AG08396 (cell line): ENCODE data around the gene AGBL4.

Source experiments
- DNase-seq: peaks from one replicate; pipeline ENCODE4 v3.0.0; 2012; ENCODE audit warnings: low spot score, mixed read lengths

The AGBL4 gene

DNA sequence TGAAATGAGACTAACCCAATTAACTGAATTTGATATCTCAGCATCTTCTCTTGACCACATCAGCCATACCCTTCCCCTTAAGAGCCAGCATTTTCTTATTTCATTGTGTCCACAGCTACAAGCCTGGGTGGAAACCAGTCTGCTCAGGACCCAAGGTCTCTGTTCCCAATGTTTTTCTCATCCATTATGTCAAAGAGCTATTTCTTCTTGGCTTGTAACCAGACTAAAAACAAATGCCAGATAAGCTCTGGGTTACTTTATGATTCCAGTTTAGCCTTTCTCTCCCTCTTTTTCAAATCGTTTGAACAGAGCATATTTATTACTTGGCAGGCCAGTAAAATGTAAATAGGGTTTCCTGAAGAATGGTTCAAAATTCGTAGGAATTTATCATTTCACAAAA is 1442.5 kb downstream of the AGBL4 start:
- no peak for DNase-seq

DNA sequence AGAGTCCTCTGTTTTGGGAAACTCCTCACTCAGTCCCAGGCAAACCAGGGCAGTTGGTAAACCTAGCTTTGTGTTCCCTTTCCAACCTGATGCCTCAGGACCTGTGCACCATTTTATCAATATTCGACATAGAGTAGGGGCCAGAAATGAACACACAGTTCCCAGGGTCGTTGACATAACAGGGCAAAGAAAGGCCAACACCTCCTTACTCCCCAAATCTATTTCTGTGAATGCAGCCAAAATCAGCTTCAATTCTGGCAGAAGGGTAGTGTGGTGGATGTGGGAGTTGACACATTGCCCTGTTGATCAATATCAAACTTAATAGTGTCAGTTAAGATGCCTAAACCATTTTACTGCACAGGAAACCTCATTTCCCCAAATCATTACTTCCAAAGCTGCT is 1447.2 kb downstream of the AGBL4 start:
- no peak for DNase-seq

DNA sequence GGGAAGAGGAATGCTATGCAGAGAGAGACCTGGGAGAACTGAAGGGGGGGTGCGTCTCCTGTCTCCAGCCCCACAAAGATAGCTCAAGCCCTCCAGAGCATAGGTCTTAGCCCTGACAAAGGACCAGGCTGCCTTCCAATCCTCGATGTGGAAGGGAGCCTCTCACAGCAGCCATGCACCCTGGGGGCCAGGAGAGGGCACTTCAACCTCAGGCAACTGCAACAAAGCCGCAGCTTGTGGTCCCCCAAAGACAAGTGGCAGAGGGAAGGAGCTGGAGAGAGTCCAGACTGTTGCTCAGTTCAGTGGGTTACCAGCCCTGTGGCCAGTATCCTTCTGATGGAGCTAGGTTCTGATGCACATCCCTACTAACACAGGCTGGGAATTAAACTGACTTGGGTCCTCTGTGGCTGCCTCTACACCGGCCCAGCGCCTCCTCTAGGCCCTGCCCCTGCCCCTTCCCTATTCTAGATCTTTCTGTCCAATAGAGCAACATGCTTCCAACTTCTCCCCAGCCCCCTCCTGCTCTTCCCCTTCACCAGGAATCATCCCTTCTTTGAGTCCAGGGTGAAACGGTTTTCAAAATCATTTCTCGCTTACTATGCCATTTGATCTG is 1451.0 kb downstream of the AGBL4 start:
- peak; percentile 20 for DNase-seq

GRCh38 chr1:48572134-48572533 is 1451.6 kb downstream of the AGBL4 start:
- no peak for DNase-seq

DNA sequence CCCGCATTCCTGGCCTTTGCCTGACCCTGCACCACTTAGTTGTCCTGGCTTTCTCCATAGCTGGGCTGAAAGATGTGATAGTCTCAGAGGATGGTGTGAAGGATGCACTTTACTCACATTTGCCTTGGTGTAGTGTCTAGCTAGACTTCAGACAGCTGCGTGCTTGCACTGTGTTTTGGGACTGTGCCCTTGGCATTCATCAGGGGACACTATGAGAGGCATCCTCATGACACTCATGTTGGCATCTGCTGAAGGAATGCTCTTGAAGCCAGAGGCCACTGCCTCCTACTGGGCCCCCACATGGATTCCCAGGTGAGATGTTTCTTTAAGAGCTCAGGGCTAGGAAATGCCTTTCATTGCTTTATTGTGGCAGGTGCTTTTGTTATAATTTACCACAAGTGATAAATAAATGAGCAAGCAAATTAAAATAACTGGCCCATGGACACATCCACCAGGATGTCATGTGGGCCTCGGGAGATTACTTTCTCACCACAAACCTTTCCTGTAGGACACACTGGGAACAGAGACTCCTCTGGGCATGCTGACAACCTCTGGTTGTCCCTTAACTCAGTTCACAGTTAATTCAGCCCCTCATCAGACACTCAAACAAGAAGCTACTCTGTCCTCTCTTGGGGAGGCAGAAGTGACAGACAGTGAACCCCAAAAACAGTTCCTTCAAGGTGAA is 1452.3 kb downstream of the AGBL4 start:
- DNase-seq: no peak

DNA sequence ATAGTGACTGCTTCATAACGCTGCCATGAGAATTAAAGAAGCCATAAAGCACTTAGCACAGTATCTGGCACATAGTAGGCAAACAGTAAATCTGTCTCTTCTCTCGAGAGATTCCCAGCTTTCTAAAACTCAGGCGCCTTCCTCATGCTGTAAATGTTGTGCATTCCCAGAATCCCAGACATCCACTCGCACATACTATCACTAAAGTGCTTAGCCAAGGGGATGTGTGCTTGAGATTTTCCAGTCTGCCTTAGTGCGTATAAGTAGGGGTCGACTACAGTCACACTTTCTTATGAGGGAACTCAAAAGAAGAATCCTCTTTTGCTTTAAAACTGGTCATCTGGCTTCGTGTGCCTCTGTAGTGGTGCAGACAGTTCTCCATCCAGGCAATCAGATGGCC is 1453.2 kb downstream of the AGBL4 start:
- DNase-seq: no peak

GRCh38 chr1:48568501-48568900 is 1455.3 kb downstream of the AGBL4 start:
- DNase-seq: no peak

GRCh38 chr1:48566492-48566891 is 1457.3 kb downstream of the AGBL4 start:
- no peak for DNase-seq

DNA sequence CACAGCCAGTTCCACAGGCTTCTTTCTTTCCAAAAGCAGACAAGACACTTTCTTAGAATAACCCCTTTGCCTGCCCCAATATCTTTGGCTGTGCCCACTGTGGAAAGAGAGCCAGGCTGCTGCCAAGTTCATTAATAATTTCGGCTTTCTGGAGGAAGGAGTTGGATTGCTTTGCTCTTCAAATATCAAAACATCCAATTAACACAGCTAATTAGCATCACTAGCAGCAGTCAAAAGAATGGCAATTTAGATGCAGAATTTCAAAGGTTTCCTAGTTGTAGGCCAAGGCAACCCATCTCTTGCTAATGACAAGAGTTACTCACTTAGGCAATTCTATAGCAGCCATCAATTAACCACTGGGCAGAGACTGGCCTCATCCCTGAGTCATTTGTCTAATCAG is 1460.7 kb downstream of the AGBL4 start:
- no peak for DNase-seq

DNA sequence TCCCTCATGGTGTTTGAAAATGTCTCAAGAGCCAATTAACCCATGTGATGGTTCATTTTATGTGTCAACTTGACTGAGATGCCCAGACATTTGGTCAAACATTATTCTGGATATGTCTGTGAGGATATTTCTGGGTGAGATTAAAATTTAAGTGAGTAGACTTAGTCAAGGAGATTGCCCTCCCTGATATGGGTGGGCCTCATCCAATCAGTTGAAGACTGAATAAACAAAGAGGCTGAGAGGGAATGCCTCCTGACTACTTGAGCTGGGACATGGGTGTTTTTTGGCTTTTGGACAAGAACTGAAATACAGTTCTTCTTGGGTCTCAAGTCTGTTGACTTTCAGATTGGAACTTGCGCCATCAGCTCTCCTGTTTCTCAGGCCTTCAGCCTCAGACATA is 1462.3 kb downstream of the AGBL4 start:
- DNase-seq: no peak

DNA sequence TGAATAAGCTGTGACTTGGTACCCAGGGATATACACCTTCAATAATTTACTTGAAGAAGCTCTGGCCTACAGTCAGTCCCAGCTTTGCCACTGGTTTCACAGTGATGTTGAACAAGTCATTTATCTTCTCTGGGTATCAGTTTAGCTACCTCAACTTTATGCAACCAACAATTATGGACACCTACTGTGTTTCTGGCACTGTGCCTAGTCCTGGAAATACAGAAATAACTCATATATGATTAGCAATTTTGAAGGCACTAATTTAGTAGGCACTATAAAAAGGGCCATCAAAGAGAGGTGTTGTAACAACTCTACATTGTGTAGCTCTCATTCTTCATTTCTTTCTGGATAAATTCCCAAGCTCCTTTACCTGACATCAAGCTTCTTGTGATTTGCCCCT is 1463.2 kb downstream of the AGBL4 start:
- no peak for DNase-seq

DNA sequence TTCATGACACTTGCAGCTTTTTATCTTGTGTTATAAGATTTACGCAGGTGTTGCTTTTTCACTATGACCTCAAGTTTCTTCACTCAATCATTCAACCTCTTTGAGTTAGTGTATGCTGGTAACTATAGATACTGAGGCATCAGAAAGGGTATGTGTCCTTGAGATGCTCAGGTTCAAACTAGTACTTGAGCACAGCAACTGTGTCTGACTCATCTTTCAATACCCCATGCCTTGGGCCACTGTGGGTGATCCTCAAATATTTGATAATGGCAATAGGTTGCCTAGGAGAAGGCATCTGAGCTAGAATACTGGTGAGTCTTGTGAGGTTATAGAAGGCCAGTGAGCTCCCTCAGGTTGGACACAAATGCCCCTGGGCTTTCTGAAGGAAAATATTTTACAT is 1463.6 kb downstream of the AGBL4 start:
- no peak for DNase-seq

DNA sequence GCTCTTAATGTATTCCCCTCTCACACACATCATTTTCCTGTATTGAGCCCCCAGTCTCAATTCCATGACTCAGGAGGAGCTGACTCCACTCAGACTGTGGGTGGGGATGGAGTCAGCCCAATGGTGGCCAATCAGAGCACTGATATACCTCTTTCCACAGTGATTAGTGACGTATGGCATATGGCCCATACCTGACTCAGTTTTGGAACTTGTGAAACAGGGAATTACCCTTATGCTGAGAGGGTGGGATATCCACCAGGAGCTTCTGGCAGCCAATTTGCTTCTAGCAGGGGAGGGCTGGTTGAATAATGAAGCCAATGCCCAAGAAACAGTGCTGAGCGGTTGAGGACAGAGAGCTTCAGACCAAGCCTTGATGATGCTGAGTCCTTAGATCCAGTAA is 1465.4 kb downstream of the AGBL4 start:
- DNase-seq: no peak

DNA sequence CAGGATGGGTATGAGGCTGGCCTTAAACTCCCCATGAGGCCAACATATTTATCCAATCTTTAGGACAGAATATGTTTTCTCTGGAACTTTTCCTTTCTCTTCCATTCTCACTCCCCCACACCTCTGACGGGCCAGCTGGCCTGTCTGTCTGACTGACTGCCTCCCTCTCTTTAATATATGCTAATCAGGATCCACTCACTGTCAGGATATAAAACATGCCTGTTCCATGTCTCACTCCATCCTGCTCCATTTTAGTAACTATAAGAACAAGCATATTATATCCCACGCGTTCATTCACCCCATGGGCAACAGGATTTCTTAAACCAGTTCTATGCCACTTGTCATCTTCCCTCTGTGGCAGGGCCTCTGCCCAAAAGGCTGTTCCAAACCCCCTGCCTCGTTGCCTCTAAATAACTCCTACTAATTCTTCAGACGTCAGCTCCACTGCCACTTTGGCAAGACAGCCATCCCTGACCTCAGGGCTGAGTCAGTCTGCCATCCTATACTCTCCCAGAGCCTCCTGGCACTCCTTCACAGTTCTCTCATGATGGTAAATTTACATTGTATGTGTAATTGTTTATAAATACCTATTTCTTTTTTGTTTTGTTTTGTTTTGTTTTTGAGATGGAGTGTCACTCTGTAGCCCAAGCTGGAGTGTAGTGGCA is 1467.4 kb downstream of the AGBL4 start:
- no peak for DNase-seq

GRCh38 chr1:48555271-48555670 is 1468.5 kb downstream of the AGBL4 start:
- no peak for DNase-seq

- no peak for DNase-seq
These were observed 1470.7 kb downstream of the AGBL4 start for GRCh38 chr1:48552903-48553606.

- DNase-seq: no peak
These were observed 1471.3 kb downstream of the AGBL4 start for GRCh38 chr1:48552420-48552819.

DNA sequence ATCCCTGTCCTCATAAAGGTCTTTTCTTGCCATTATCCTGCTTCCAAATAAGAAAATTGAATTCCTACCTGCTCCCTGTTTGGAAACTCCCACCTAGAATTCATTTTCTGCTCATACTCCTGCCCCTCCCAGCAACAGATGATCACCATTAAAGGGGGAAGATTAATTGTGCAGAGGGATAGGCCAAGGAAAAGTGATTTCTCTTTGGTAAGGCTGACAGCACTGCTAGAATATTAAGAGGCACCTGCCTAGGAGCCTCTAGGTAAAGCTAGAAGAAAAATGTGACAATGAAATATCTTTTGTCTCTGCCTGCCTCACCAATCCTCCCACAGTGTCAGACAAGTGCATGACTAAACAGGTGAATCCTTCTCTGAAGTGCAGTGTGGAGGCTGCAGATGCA is 1474.8 kb downstream of the AGBL4 start:
- no peak for DNase-seq

GRCh38 chr1:48547561-48548220 is 1476.1 kb downstream of the AGBL4 start:
- no peak for DNase-seq

DNA sequence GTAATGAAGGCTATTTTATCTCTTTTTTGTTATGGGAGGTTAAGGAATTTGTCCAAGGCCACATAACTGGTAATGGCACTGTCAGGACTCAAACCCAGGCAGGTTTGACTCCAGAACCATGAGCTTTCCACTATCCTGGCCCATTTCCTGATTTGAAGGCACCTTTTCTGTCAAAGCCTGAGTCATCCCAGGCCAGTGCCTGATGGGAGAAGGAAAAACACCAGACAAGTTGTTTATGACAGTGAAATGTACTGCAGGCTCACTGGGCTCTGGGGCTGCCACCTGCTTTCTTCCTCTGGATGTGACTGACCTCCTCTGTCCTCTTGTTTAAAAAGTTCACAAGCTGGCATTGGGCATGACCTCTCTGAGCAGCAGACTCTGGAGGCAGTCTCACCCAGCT is 1479.9 kb downstream of the AGBL4 start:
- no peak for DNase-seq

GRCh38 chr1:48540587-48540986 is 1483.2 kb downstream of the AGBL4 start:
- no peak for DNase-seq

DNA sequence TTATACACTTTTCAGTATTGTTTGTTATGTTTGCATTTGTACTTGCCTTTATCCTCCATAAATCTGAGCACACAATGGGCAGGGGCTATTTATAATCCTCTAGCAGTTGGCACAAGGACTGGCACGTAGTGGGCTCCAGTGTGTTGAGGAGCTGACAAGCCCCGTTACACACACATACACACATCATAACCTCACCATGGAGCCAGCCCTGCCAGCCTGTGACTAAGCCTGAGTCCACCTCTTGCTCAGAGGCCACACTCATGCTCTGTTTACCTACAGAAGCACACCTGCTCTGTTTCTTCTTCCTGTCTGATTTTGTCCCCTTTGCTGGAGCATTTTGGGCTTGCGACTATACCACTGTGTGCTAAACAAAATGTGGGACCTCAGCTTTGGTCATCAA is 1487.3 kb downstream of the AGBL4 start:
- DNase-seq: no peak
